GM12878 (cell line): Measurements from ENCODE around the gene NKIRAS1.
"Not testable (repeated sequence)": the region's sequence is repeated elsewhere in the genome, so short reads cannot be mapped to it uniquely, and the experiment has no call there.

Experiments
- DPF2 ChIP-seq: fragments of 450-650 bp; IDR thresholded peaks from 2 replicates; pipeline ENCODE4 v1.6.1; 2017; ENCODE audit warnings: mild to moderate bottlenecking
- POLR2AphosphoS5 ChIP-seq: IDR thresholded peaks from 2 replicates; pipeline ENCODE4 v1.6.1; 2011; ENCODE audit warnings: mild to moderate bottlenecking, low read length, inconsistent platforms
- SMC3 ChIP-seq: IDR thresholded peaks from 2 replicates; pipeline ENCODE4 v1.6.1; 2011; ENCODE audit warnings: low read length, improper control_type of control experiment, borderline replicate concordance
- YY1 ChIP-seq: IDR thresholded peaks from 2 replicates; pipeline ENCODE4 v1.6.1; 2011; ENCODE audit warnings: low read depth, mild to moderate bottlenecking, low read length
- TF ChIP-seq, protein P1 (sequence below): fragments of 450-650 bp; IDR thresholded peaks from 2 replicates; pipeline ENCODE4 v1.6.1; 2018; ENCODE audit warnings: mild to moderate bottlenecking, low read depth, moderate library complexity; ENCODE audit not compliant: partially characterized antibody
- TF ChIP-seq, protein P2 (sequence below): IDR thresholded peaks from 2 replicates; pipeline ENCODE4 v1.6.1; 2011; ENCODE audit warnings: mild to moderate bottlenecking, low read depth, low read length, moderate library complexity; ENCODE audit not compliant: insufficient replicate concordance
- TF ChIP-seq, protein P3 (sequence below): IDR thresholded peaks from 2 replicates; pipeline ENCODE4 v1.6.1; 2011; ENCODE audit warnings: low read depth, low read length, improper control_type of control experiment, borderline replicate concordance
- TF ChIP-seq, protein P4 (sequence below), 3 experiments: IDR thresholded peaks in 2 of 3; conservative IDR thresholded peaks in 1 of 3; 2 replicates each; pipeline ENCODE4 v1.5.1; 2011; ENCODE audit warnings: low read depth in 3 of 3, low read length in 3 of 3, mild to moderate bottlenecking in 3 of 3, control low read depth in 2 of 3, moderate library complexity in 2 of 3, inconsistent platforms in 1 of 3, mixed read lengths in 1 of 3; ENCODE audit not compliant: control insufficient read depth in 2 of 3, insufficient read depth in 1 of 3; ENCODE audit errors: extremely low read depth in 1 of 3
- TF ChIP-seq, protein P5 (sequence below): IDR thresholded peaks from 2 replicates; pipeline ENCODE4 v1.6.1; 2011; ENCODE audit warnings: borderline replicate concordance, low read depth, mild to moderate bottlenecking, moderate library complexity, mixed read lengths, low read length; ENCODE audit not compliant: insufficient read depth; ENCODE audit errors: extremely low read length

DNA sequence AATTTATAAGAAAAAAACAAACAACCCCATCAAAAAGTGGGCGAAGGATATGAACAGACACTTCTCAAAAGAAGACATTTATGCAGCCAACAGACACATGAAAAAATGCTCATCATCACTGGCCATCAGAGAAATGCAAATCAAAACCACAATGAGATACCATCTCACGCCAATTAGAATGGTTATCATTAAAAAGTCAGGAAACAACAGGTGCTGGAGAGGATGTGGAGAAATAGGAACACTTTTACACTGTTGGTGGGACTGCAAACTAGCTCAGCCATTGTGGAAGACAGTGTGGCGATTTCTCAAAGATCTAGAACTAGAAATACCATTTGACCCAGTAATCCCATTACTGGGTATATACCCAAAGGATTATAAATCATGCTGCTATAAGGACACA is 4.5 kb downstream of the NKIRAS1 start:
- TF ChIP-seq, protein P1, sequence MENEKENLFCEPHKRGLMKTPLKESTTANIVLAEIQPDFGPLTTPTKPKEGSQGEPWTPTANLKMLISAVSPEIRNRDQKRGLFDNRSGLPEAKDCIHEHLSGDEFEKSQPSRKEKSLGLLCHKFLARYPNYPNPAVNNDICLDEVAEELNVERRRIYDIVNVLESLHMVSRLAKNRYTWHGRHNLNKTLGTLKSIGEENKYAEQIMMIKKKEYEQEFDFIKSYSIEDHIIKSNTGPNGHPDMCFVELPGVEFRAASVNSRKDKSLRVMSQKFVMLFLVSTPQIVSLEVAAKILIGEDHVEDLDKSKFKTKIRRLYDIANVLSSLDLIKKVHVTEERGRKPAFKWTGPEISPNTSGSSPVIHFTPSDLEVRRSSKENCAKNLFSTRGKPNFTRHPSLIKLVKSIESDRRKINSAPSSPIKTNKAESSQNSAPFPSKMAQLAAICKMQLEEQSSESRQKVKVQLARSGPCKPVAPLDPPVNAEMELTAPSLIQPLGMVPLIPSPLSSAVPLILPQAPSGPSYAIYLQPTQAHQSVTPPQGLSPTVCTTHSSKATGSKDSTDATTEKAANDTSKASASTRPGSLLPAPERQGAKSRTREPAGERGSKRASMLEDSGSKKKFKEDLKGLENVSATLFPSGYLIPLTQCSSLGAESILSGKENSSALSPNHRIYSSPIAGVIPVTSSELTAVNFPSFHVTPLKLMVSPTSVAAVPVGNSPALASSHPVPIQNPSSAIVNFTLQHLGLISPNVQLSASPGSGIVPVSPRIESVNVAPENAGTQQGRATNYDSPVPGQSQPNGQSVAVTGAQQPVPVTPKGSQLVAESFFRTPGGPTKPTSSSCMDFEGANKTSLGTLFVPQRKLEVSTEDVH: not testable (repeated sequence)
- TF ChIP-seq, protein P2, sequence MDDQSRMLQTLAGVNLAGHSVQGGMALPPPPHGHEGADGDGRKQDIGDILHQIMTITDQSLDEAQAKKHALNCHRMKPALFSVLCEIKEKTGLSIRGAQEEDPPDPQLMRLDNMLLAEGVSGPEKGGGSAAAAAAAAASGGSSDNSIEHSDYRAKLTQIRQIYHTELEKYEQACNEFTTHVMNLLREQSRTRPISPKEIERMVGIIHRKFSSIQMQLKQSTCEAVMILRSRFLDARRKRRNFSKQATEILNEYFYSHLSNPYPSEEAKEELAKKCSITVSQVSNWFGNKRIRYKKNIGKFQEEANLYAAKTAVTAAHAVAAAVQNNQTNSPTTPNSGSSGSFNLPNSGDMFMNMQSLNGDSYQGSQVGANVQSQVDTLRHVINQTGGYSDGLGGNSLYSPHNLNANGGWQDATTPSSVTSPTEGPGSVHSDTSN: not testable (repeated sequence)
- not testable (repeated sequence) for TF ChIP-seq DPF2, SMC3, POLR2AphosphoS5, YY1
- TF ChIP-seq, protein P3, sequence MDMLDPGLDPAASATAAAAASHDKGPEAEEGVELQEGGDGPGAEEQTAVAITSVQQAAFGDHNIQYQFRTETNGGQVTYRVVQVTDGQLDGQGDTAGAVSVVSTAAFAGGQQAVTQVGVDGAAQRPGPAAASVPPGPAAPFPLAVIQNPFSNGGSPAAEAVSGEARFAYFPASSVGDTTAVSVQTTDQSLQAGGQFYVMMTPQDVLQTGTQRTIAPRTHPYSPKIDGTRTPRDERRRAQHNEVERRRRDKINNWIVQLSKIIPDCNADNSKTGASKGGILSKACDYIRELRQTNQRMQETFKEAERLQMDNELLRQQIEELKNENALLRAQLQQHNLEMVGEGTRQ: not testable (repeated sequence)
- TF ChIP-seq, protein P4, sequence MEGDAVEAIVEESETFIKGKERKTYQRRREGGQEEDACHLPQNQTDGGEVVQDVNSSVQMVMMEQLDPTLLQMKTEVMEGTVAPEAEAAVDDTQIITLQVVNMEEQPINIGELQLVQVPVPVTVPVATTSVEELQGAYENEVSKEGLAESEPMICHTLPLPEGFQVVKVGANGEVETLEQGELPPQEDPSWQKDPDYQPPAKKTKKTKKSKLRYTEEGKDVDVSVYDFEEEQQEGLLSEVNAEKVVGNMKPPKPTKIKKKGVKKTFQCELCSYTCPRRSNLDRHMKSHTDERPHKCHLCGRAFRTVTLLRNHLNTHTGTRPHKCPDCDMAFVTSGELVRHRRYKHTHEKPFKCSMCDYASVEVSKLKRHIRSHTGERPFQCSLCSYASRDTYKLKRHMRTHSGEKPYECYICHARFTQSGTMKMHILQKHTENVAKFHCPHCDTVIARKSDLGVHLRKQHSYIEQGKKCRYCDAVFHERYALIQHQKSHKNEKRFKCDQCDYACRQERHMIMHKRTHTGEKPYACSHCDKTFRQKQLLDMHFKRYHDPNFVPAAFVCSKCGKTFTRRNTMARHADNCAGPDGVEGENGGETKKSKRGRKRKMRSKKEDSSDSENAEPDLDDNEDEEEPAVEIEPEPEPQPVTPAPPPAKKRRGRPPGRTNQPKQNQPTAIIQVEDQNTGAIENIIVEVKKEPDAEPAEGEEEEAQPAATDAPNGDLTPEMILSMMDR (IDR thresholded peaks at IDR 0.05 in 2 of 3, conservative IDR thresholded peaks at IDR 0.05 in 1 of 3; ENCODE audit: control insufficient read depth in 2 of 3, extremely low read depth in 1 of 3, insufficient read depth in 1 of 3, low read depth in 3 of 3, low read length in 3 of 3): not testable (repeated sequence)
- TF ChIP-seq, protein P5, sequence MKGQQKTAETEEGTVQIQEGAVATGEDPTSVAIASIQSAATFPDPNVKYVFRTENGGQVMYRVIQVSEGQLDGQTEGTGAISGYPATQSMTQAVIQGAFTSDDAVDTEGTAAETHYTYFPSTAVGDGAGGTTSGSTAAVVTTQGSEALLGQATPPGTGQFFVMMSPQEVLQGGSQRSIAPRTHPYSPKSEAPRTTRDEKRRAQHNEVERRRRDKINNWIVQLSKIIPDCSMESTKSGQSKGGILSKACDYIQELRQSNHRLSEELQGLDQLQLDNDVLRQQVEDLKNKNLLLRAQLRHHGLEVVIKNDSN: not testable (repeated sequence)
